Stimulated activated CD8-positive, alpha-beta memory T cell treated with anti-CD3 and anti-CD28 coated beads, Interleukin-7, amount 100 ng/mL, for 48 hours (primary cell): ENCODE measurements around the gene SLC35E2B.
"Not testable (repeated sequence)": the region's sequence is repeated elsewhere in the genome, so short reads cannot be mapped to it uniquely, and the experiment has no call there.

ENCODE experiments used
- DNase-seq, 2 donors: peaks; one replicate each; pipeline ENCODE4 v3.0.0-alpha.2; 2020; ENCODE audit warnings: low read depth in 1 of 2; ENCODE audit errors: extremely low read depth in 1 of 2

The SLC35E2B gene

DNA sequence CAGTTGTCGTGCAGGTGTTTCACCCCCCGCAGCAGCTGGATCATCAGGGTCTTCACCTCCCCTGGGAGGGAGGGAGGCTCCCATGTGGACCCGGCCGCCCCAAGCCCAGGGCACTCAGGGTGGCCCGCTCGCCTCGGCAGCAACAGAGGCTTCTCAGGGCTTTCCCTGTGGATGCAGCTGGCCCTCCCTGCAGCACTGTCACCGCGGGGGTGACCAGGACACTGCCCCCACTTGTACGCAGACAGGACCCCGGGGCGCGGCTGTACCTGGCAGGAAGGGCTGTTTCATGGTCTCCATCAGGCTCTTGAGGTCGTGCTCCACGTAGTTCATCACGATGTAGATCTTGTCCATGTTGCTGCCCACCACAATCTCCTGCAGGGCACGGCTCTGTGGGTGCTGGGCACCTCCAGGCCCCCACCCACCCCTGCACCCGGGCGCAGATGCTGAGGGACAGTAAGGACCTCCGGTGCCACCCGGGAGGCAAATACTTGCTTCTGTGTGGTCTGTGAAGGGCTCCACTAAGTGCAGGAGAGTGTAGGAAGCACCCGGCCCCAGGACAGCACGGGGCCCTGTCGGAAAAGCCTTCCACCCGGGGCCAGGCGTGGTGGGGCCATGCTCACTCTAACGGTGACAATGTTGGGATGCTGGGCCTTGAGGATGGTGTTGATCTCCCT lies 11.8 kb upstream of the SLC35E2B start:
- not testable (repeated sequence) for DNase-seq

DNA sequence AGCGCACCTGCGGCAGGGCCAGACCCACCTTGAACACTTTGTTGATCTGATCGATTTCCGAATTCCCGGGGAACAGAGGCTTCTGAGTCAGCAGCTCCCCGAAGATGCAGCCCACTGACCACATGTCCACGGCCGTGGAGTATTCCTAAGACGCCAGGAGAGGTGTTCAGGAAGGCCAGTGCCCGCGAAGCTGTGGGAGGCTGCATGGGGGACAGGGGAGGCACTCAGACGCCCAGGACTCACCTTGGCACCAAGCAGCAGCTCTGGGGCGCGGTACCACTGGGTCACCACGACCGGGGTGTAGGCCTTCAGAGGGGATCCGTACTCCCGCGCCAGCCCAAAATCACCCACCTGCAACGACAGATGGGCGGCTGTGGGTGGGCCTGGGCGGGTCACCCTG lies 11.2 kb upstream of the SLC35E2B start:
- no peak for DNase-seq

GRCh38 chr1:1702506-1702905 lies 9.9 kb upstream of the SLC35E2B start:
- not testable (repeated sequence) for DNase-seq

- not testable (repeated sequence) for DNase-seq
Measured at GRCh38 chr1:1700557-1700956, 8.0 kb upstream of the SLC35E2B start.

DNA sequence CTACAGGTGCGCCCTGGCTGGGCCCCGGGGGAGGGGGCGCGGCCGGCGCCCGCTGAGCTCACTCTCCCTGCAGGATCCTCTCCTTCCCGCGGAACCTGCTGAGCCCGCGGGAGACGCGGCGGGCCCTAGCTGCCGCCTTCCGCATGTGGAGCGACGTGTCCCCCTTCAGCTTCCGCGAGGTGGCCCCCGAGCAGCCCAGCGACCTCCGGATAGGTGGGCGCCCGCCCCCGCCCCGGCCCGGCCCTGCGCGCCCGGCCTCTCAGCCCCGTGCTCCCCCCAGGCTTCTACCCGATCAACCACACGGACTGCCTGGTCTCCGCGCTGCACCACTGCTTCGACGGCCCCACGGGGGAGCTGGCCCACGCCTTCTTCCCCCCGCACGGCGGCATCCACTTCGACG lies 7.5 kb upstream of the SLC35E2B start:
- not testable (repeated sequence) for DNase-seq

- DNase-seq: not testable (repeated sequence)
Measured at GRCh38 chr1:1699061-1699460, 6.5 kb upstream of the SLC35E2B start.

DNA sequence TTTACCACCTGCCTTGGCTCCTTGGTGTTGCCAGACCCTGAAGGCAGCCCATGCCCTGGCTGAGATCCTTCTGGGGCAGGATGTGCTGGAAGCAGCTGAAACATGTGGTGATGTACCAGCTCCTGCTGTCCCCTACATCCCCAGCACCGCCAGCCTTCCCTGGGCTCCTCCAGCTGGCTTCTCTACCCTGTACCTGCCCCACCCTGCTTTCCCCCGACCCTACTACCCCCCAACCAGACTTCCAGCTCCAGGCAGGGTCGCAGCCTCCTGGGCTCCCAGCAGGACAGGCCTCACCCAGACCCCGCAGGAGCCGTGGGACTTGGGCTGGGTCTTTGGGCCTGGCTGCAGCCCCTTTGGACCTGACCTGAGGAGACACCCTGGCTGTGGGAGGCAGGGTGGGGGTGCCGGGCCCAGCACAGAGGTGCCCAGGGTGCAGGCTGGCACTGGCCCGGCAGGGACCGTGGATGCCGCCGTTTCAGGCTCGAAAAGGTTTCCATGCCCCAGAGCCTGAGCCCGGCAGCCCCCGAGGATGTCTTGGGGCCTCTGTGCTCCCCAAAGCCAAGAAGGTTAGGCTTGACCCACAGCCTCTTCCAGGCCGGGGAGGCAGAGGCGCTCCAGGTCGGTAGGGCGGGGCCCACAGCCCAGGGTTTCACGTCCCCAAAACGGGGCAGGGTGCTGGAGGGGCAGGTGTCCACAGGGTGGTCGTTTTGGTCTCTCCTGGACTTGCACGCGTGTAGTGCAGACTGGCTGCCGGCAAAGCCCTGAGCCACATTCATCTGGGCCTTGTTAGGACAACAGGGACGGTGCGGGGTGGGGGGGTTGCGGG lies 5.0 kb upstream of the SLC35E2B start:
- not testable (repeated sequence) for DNase-seq

DNA sequence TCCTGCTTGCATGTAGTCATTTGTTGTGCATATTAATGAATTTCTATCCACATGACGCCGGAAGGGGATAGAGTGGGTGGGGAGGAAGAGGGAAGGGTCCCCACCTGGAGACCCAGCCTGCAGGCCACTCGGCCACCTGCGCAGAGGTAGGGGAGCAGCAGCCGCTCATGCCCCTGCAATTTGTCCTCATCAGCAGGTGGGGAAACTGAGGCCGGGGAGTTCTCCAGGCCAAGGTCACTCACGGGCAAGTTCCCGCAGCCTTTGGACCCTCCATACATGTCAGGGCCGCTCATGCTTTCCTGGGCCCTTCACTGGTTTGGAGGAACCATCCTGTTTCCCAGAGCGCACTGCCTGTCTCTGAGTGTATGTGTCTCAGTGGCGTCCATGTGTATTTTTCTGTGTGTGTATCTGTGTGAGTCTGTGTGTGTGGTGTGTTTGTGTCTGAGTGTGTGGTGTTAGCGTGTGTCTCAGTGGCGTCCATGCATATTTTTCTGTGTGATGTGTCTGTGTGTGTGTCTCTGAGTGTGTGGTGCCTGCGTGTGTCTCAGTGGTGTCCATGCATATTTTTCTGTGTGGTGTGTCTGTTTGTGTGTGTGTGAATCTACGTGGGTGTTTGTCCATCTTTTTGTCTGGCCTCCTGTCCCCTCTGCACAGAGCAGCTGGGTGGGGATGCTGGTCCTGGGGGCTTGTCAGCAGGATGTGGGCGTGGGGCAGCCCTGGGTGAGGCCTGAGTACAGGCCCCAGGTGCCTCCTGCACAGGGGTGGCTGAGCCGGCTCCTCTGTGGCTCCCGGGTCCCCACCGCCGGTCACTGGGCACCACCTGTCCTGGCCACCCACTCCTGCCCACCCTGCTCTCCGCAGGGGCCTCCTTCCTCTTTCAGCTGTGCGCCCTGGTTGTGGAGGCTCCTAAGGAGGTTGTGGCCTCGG lies 4.1 kb upstream of the SLC35E2B start:
- DNase-seq: not testable (repeated sequence)

- DNase-seq: peak; percentile 52 to 74
Measured at GRCh38 chr1:1692324-1692713, 276 bp downstream of the SLC35E2B start.

DNA sequence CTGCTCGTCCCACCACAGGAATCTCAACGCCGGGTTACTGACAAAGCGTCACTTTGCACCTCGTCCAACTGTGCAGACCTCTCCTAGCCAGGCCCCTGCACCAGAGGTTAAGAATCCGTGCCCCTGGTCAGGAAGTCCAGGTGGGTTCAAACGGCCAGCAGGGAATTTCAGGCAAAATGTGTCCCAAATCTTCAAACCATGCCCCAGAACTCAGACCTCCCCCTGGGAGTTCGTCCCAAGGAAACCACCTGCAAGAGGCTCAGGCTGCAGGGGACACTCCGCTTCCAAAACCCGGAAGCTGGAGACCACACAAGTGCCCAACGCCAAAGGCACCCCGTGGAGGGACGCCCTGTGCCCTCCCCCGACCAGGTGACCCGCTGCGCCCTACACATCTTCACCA lies 1.2 kb downstream of the SLC35E2B start:
- not testable (repeated sequence) for DNase-seq

DNA sequence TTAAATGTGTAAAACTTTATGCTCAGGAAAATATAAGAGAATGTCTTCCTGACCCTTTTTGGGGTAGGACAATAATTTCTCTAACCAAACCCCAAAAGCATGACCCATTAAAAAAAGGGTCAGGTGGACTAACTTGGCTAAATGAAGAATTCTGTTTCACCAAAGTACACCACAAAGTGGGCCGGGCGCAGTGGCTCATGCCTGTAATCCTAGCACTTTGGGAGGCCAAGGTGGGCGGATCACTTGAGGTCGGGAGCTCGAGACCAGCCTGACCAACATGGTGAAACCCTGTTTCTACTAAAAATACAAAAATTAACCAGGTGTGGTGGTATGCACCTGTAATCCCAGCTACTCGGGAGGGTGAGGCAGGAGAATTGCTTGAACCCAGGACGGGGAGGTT lies 3.1 kb downstream of the SLC35E2B start:
- not testable (repeated sequence) for DNase-seq

DNA sequence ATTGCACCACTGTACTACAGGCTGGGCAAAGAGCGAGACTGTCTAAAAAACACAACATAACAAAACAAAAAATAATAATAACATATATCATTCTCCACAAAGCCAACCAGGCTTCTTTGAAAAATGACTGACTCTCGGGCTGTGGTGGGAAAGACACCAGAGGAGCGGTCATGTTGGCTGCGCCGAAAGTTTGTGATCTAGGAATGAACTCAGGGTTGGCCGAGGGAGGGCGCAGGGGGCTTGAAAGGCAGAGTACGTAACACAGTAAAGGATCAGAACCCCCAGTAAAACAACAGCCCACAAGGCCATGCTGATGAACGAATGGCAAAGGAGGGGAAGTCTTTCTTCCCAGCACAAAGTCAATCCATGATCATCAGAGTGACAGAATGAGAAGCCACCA lies 4.7 kb downstream of the SLC35E2B start:
- no peak for DNase-seq

DNA sequence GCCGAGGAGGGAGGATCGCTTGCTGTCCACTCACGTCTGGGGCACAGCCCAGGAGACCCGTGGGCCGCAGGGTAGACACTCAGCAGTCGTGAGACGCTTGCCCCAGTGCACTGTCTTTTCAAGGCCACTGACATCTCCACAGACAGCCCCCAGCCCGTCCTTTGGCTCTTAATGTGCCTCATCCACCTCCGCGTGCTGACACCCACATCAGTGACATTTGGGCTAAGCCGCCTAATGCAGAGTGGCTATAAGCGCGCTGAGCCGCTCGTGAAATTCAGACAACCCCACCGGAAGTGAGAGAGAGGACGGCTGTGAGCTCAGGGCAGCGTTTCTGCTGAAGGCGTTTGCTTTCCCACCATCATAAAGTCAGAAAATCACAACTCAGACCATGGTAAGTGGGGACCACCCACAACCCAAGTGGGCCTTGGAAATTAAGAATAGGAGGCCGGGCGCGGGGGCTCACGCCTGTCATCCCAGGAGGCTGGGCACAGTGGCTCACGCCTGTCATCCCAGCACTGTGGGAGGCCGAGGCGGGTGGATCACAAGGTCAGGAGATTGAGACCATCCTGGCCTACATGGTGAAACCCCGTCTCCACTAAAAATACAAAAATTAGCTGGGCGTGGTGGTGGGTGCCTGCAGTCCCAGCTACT lies 8.4 kb downstream of the SLC35E2B start:
- DNase-seq: no peak

- DNase-seq: no peak
Measured at GRCh38 chr1:1683104-1683905, 9.3 kb downstream of the SLC35E2B start.

DNA sequence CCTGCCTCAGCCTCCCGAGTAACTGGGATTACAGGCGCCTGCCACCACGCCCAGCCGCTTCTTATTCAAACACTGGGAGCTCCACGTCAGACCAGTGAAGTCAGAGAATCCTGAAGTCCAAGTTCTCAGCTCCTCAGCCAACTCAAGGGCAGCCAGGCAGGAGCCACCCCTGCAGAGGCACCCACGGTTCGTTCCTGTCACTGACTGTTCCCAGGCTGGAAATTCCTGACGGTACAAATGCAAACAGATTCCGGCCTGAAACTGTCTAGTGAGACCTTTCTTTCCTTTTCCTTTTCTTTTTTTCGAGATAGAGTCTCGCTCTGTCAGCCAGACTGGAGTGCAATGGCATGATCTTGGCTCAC lies 11.7 kb downstream of the SLC35E2B start:
- DNase-seq: no peak

- DNase-seq: no peak
Measured at GRCh38 chr1:1680031-1680911, 12.3 kb downstream of the SLC35E2B start.

DNA sequence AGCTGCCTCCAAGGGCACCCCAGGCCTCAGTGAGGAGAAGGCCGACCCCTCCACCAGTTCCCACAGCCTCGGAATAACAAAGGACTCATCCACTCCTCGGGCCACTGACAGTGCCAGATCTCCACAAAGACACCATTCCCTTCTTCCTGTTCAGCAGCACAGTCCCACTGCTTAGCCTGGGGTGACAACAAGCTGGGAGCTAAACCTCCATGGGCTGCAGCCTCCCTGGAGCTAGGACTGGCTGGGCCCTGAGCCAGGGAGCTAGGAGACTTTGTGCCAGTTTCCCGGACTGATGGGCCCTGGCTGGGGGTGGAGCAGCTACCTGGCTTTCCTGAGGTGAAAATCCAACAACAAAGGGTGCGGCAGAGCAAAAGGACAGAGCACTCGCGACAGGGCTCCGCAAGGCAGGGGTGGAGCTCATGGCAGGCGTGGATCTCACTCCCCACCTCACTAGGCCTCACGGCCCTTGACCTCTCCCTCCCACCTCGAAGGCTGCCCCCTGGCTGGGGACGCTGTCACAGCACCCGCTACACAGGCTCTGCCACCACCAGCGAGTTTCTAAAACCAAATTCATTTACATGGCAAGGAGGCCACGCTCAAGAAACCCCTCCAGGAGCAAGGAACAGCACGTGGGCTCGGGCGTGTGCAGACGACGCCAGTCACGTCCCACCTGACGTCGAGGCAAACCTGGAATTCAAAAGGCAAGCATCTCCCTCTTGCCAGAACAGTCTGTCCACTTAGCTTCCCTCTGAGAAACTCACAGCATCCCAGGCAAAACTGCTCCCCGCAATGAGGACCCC lies 13.8 kb downstream of the SLC35E2B start:
- peak in 1 of 2 donors; percentile 59 for DNase-seq
